ENCODE results near the gene SLC39A11.

Gene SLC39A11
- long read RNA-seq, transcript SLC39A11-201 (10 exons, 2,737 nt), result major isoform, 57 of 146 reads
- long read RNA-seq, transcript SLC39A11-202 (10 exons, 2,752 nt), result minor isoform, 49 of 146 reads
- long read RNA-seq, partial matches to known transcripts, result 5 of 146 reads
- long read RNA-seq, other reads (novel, unspliced or antisense), result 35 of 146 reads

GRCh38 chr17:73092523-73093135, at the start of gene SLC39A11:
Gene SLC39A11 (minus strand): TSS chr17:73092688. CDS start chr17:73088764, 3,924 bp downstream.
- Histone ChIP-seq H3K4me3 (replicated peaks; ENCODE audit: insufficient read depth, low read length) (peak within 1 kb of the TSS; percentile 87), H3K27ac (replicated peaks) (peak within 1 kb of the TSS; percentile 82), H3K27me3 (ENCODE audit: insufficient read depth, poor library complexity, severe bottlenecking) (no peaks in the 10 kb centered on the region)
- peak; percentile 93 to 98 for DNase-seq (ENCODE audit: low read depth in 1 of 2, low spot score in 1 of 2)
- peak; percentile 79; the same call in 1 of the 2 replicates for TF ChIP-seq POLR2AphosphoS5 (IDR thresholded peaks at IDR 0.05; ENCODE audit: low read depth)
- peak; percentile 60; the same call in 1 of the 2 replicates for TF ChIP-seq SPI1 (IDR thresholded peaks at IDR 0.05; ENCODE audit: borderline replicate concordance, low read depth)
- no peak for TF ChIP-seq REST (IDR thresholded peaks at IDR 0.05; ENCODE audit: insufficient replicate concordance, low read depth)

GRCh38 chr17:73141411-73141810, 48.9 kb upstream of the SLC39A11 start:
- Histone ChIP-seq H3K4me3 (replicated peaks; ENCODE audit: insufficient read depth, low read length) (no peak overlapping the region), H3K27ac (replicated peaks) (peak overlapping the region; percentile 71), H3K27me3 (ENCODE audit: insufficient read depth, poor library complexity, severe bottlenecking) (no peaks in the 10 kb centered on the region)
- peak in 1 of 2 experiments; percentile 38 for DNase-seq (ENCODE audit: low read depth in 1 of 2, low spot score in 1 of 2)
- TF ChIP-seq SPI1 (IDR thresholded peaks at IDR 0.05; ENCODE audit: borderline replicate concordance, low read depth) (peak; percentile 33; the same call in 1 of the 2 replicates), POLR2AphosphoS5 (IDR thresholded peaks at IDR 0.05; ENCODE audit: low read depth) (no peak), CTCF (IDR thresholded peaks at IDR 0.05; ENCODE audit: insufficient read depth, low read length) (no peak)

GRCh38 chr17:73140566-73140965, 48.1 kb upstream of the SLC39A11 start:
- Histone ChIP-seq H3K4me3 (replicated peaks; ENCODE audit: insufficient read depth, low read length) (no peak overlapping the region), H3K27ac (replicated peaks) (peak overlapping the region; percentile 71), H3K27me3 (ENCODE audit: insufficient read depth, poor library complexity, severe bottlenecking) (no peaks in the 10 kb centered on the region)
- TF ChIP-seq POLR2AphosphoS5 (IDR thresholded peaks at IDR 0.05; ENCODE audit: low read depth), result no peak
- TF ChIP-seq REST (IDR thresholded peaks at IDR 0.05; ENCODE audit: insufficient replicate concordance, low read depth), result no peak
- no peak for TF ChIP-seq SPI1 (IDR thresholded peaks at IDR 0.05; ENCODE audit: borderline replicate concordance, low read depth)
- TF ChIP-seq CTCF (IDR thresholded peaks at IDR 0.05; ENCODE audit: insufficient read depth, low read length), result no peak
- no peak for TF ChIP-seq GABPA (IDR thresholded peaks at IDR 0.05; ENCODE audit: low read depth)
- DNase-seq (ENCODE audit: low read depth in 1 of 2, low spot score in 1 of 2), result peak in 1 of 2 experiments; percentile 57

GRCh38 chr17:73139296-73139695, 46.8 kb upstream of the SLC39A11 start:
- Histone ChIP-seq H3K27me3 (ENCODE audit: insufficient read depth, poor library complexity, severe bottlenecking) (no peaks in the 10 kb centered on the region), H3K27ac (replicated peaks) (no peak overlapping the region), H3K4me3 (replicated peaks; ENCODE audit: insufficient read depth, low read length) (no peak overlapping the region)
- no peak for DNase-seq (ENCODE audit: low read depth in 1 of 2, low spot score in 1 of 2)
- TF ChIP-seq GABPA (IDR thresholded peaks at IDR 0.05; ENCODE audit: low read depth) (no peak), SPI1 (IDR thresholded peaks at IDR 0.05; ENCODE audit: borderline replicate concordance, low read depth) (no peak), CTCF (IDR thresholded peaks at IDR 0.05; ENCODE audit: insufficient read depth, low read length) (no peak), POLR2AphosphoS5 (IDR thresholded peaks at IDR 0.05; ENCODE audit: low read depth) (no peak), REST (IDR thresholded peaks at IDR 0.05; ENCODE audit: insufficient replicate concordance, low read depth) (no peak)

Data from HL-60 (cell line).